BLaER1 treated with 17β-estradiol and CSF1 and Interleukin-3, amounts not matched to agents 10 nM and 100 nM (cell line): ENCODE measurements around the gene MAB21L4.
A peak's percentile ranks its signal among the peaks of the same experiment; 100 is the strongest.

Experiments used
- H3K27ac ChIP-seq, 11 experiments: shearing (Covaris generic); formaldehyde crosslinking; 2 replicates each; pipeline ENCODE4 v1.8.1; 2022
- H3K27me3 ChIP-seq, 11 experiments: shearing (Covaris generic); formaldehyde crosslinking; 2 replicates each; pipeline ENCODE4 v1.8.1; 2022
- H3K36me3 ChIP-seq, 11 experiments: shearing (Covaris generic); formaldehyde crosslinking; 2 replicates each; pipeline ENCODE4 v1.8.1; 2022
- H3K4me1 ChIP-seq, 10 experiments: shearing (Covaris generic); formaldehyde crosslinking; 2 replicates each; pipeline ENCODE4 v1.8.1; 2022
- H3K4me2 ChIP-seq, 11 experiments: shearing (Covaris generic); formaldehyde crosslinking; 2 replicates each; pipeline ENCODE4 v1.8.1; 2022
- H3K4me3 ChIP-seq, 10 experiments: shearing (Covaris generic); formaldehyde crosslinking; 2 replicates each; pipeline ENCODE4 v1.8.1; 2022
- H3K9ac ChIP-seq, 11 experiments: shearing (Covaris generic); formaldehyde crosslinking; 2 replicates each; pipeline ENCODE4 v1.8.1; 2022
- H3K9me3 ChIP-seq, 11 experiments: shearing (Covaris generic); formaldehyde crosslinking; replicated peaks in 1 of 11; 2 replicates each; pipeline ENCODE4 v1.8.1; 2022
- H4K20me1 ChIP-seq, 11 experiments: shearing (Covaris generic); formaldehyde crosslinking; 2 replicates each; pipeline ENCODE4 v1.8.1; 2022
- Cebpa-rat ChIP-seq, 11 experiments: shearing (Covaris generic); IDR thresholded peaks; 2 replicates each; pipeline ENCODE4 v1.8.1; 2022

Gene MAB21L4

DNA sequence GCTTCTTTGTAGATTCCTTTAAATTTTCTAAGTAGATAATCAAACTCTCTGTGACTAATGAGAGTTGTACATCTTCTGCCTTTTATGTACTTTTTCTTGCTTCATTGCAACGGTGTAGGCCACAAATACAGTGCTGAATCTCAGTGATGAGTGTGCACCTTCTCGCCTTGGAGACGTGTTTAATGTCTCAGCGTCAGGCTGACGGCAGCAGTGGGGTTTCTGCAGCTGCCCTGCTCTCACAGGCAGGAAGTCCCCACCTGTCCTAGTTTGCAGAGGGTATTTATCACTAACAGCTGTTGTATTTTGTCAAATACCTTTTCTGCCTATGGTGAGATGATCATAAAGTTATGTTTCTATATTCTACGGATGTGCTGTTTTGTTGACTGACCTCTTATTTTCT lies 14.0 kb downstream of the MAB21L4 start:
- Histone ChIP-seq H3K27me3 (no peaks in the 10 kb centered on the region), H3K9me3 (no peaks in the 10 kb centered on the region), H3K4me2 (peak overlapping the region in 3 of 11 experiments; percentile 36 to 47 (median 39); a peak in 3 of 22 replicates), H3K9ac (no peak overlapping the region), H3K4me1 (peaks cover 24 to 45% (median 37%) of the 10 kb centered on the region in 10 experiments), H3K4me3 (no peak overlapping the region), H4K20me1 (no peaks in the 10 kb centered on the region), H3K27ac (no peak overlapping the region), H3K36me3 (no peaks in the 10 kb centered on the region)
- TF ChIP-seq Cebpa-rat (IDR thresholded peaks at IDR 0.05), result no peak

DNA sequence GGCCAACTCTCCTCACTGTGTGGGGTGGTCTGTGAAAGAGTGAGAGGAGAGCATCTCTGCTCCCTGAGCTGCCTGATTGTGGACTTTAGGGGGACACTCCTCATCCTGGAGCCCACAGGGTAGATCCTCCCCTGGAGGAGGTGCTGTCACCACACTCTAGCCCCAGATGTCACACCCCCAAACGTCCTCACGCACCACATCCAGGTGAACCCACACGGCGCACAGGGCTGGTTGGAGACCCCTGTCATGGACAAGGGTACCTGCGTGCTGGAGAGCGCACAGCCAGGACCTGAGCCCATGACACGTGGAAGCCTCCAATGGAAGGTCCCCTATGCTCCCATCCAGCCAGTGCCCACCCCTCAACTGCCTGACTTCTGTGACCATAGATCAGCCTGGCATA lies 16.9 kb downstream of the MAB21L4 start:
- Histone ChIP-seq H3K27ac (no peak overlapping the region), H4K20me1 (no peaks in the 10 kb centered on the region), H3K4me2 (no peak overlapping the region), H3K4me1 (peaks cover under 1 to 31% (median 23%) of the 10 kb centered on the region in 10 experiments; a peak in 16 of 20 replicates), H3K4me3 (no peak overlapping the region), H3K9ac (no peak overlapping the region), H3K27me3 (no peaks in the 10 kb centered on the region), H3K9me3 (no peaks in the 10 kb centered on the region), H3K36me3 (no peaks in the 10 kb centered on the region)
- TF ChIP-seq Cebpa-rat (IDR thresholded peaks at IDR 0.05), result no peak

DNA sequence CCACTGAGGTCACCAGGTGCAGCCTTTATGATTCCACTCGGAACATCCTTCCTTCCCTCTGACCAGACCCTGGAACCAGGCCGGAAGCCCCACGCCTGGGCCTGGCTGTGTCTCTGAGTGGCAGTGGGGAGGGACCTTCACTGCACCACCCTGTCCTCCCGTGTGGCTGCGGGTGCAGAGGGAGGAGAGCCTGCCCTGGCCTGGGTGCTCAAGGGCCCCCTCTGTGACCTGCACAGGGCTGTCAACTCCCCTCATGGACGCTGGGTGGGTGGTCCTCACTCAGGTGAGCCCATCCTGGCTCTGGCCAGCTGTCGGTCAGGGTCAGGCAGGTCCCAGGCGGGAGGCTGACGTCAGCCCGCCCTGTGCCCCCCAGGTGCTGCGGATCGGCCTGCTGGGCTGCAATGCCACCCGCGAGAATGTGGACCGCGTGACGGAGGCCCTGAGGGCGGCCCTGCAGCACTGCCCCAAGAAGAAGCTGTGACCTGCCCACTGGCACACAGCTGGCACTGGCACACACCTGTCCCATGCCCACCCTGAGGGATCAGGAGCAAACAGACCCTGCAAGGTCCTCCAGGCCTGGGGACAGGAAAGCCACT lies 17.5 kb downstream of the MAB21L4 start:
- Histone ChIP-seq H3K27me3 (no peaks in the 10 kb centered on the region), H3K4me1 (peaks cover 0 to 37% (median 26%) of the 10 kb centered on the region in 10 experiments; a peak in 16 of 20 replicates), H3K9ac (no peak overlapping the region), H3K9me3 (no peaks in the 10 kb centered on the region), H3K4me3 (no peak overlapping the region), H4K20me1 (no peaks in the 10 kb centered on the region), H3K36me3 (no peaks in the 10 kb centered on the region), H3K4me2 (no peak overlapping the region), H3K27ac (no peak overlapping the region)
- no peak for TF ChIP-seq Cebpa-rat (IDR thresholded peaks at IDR 0.05)

DNA sequence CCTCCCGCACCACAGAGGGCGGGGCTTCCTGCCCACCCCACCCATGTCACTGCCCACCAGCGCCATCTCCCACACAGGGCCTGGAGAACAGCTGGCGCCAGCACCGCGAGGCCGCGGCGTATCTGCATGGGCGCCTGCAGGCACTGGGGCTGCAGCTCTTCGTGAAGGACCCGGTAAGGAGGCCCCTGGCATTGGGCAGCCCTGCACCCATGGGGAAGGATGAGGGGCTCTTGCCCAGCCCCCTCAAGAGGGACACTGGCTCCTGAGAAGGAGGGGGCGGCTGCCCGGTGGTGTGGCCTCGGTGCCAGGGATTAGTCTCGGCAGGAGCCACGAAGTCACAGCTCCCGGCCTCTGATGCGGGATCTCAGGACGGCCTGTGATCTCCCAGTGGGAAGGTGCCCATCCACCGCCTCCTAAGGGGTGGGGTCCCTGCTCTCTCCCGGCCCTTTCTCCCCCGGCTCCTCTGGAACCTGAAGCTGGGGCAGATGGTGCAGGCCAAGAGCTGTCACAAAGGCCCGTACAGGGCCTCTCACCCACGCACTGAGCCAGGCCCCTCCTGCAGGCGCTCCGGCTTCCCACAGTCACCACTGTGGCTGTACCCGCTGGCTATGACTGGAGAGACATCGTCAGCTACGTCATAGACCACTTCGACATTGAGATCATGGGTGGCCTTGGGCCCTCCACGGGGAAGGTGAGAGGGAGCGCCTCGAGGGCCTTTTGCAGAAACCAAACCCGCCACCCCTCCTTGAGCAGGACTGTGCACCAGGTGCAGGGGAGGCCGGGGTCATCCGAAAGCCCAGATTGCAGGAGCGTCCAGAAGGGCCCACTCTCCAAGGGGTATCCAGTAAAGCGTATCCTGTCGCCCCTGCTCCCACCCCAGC lies 18.3 kb downstream of the MAB21L4 start:
- Histone ChIP-seq H3K4me3 (no peak overlapping the region), H4K20me1 (peaks cover 0 to 4% (median 0%) of the 10 kb centered on the region in 11 experiments; a peak in 1 of 22 replicates), H3K4me1 (peaks cover 0 to 38% (median 27%) of the 10 kb centered on the region in 10 experiments; a peak in 16 of 20 replicates), H3K9ac (no peak overlapping the region), H3K36me3 (no peaks in the 10 kb centered on the region), H3K27ac (no peak overlapping the region), H3K4me2 (peak overlapping the region in 8 of 11 experiments; percentile 31 to 66 (median 55); a peak in 15 of 22 replicates), H3K9me3 (no peaks in the 10 kb centered on the region), H3K27me3 (no peaks in the 10 kb centered on the region)
- TF ChIP-seq Cebpa-rat (IDR thresholded peaks at IDR 0.05), result no peak

DNA sequence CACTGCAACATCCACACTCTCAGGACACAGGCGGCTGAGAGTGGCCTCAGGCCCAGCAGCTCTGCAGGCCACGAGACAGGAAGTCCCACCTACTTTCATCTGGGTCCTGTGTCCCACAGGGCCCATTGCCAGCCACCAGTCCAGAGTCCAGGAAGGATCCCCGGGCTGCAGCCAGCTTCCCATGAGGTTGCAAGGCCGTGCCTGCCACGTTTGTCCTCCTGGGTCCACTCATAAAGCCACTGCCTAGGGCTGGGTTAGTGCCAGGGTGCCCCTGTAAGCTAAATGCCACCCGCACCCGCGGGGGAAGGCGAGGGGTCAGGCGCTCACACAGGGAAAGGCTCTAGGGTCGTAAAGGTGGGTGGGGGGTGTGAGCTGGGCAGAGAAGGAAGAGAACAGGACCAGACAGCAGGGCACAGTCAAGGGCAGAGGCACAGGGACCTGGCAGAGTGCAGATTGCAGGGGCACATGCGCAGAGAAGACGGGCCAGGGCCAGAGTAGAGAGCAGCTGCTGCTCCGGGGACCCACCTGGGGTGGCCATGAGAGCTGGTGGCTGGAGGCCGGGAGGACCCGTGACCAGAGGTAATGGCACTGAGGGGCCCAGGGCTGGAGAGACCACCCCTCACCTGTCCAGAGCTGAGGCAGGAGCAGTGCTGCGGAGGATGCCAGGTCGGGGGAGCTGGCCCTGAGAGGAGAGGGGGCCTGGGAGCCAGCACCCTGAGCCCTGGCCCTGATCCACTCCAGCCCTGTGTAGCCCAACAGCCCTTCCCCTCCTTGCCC lies 19.3 kb downstream of the MAB21L4 start:
- peak overlapping the region in 8 of 11 experiments; percentile 31 to 66 (median 55); a peak in 15 of 22 replicates for H3K4me2 ChIP-seq
- peaks cover 0 to 8% (median 0%) of the 10 kb centered on the region in 11 experiments; a peak in 2 of 22 replicates for H4K20me1 ChIP-seq
- TF ChIP-seq Cebpa-rat (IDR thresholded peaks at IDR 0.05), result no peak
- no peaks in the 10 kb centered on the region for H3K36me3 ChIP-seq
- no peaks in the 10 kb centered on the region for H3K27me3 ChIP-seq
- peaks cover 0 to 34% (median 25%) of the 10 kb centered on the region in 10 experiments; a peak in 16 of 20 replicates for H3K4me1 ChIP-seq
- no peak overlapping the region for H3K4me3 ChIP-seq
- peak overlapping the region in 2 of 11 experiments; percentile 31 to 46; a peak in 3 of 22 replicates for H3K9ac ChIP-seq
- H3K27ac ChIP-seq, result no peak overlapping the region
- H3K9me3 ChIP-seq, result no peaks in the 10 kb centered on the region

DNA sequence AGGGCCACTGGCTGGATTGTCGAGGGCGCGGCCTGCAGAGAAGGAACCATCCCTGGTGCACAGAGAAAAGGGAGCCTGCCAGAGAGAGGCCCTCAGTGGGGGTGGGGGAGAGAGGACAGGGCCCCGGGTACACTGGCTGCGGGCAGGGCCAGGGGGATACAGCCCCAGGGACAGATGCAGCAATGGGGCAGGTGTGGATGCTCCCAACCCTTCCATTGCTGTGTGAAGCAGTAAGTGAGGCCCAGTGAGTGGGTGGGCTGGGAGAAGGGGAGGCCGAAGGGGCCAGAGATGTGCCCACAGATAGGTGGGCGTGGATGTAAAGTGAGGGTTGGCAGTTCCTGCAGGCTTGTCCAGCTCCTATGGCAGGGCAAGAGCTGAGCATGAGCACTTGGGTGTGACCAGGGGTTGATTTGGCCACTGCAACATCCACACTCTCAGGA lies 19.9 kb downstream of the MAB21L4 start:
- Histone ChIP-seq H3K9ac (no peak overlapping the region), H3K9me3 (no peaks in the 10 kb centered on the region), H3K4me1 (peaks cover 0 to 30% (median 20%) of the 10 kb centered on the region in 10 experiments; a peak in 15 of 20 replicates), H3K4me2 (peak overlapping the region in 7 of 11 experiments; percentile 31 to 66 (median 57); a peak in 11 of 22 replicates), H3K4me3 (no peak overlapping the region), H4K20me1 (peaks cover 0 to 8% (median 0%) of the 10 kb centered on the region in 11 experiments; a peak in 2 of 22 replicates), H3K27me3 (no peaks in the 10 kb centered on the region), H3K36me3 (no peaks in the 10 kb centered on the region), H3K27ac (no peak overlapping the region)
- no peak for TF ChIP-seq Cebpa-rat (IDR thresholded peaks at IDR 0.05)

DNA sequence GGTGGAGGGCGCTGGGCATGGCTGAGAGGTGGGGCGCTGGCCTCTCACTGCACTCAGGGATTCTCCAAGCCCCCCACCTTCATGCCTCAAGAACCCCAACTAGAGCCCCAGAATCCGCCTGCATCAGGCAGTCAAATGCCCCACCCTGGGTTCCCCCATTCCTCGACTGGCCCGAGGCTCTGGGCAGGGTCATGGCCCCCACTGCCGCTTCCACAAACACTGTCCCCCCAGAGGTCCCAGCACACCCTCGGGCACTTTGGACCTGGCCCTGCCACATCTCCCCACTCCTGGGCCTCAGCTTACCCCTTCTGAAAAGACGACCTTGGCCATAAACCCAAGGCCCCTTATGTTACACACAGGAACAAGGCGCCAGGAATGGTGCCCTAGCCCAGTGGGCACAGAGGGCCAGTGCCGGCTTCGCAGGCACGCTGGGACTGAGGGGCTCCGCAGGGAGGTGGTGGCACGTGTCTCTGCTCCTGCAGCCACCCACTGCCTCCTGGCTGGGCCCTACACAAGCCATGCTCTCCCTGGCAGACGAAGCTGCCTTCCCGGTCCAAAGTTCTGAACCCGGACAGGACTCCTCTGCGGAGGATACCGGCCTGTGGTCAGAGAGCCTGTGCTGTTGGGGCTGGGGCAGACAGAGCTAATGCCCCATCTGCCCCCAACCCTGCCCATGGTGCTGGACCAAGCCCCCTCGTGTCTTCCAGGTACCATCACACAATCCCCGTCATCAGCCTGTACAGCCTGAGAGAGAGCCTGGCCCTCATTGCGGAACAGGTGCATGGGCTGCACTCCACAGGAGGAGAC lies 20.5 kb downstream of the MAB21L4 start:
- H3K27me3 ChIP-seq, result no peaks in the 10 kb centered on the region
- H3K4me2 ChIP-seq, result no peak overlapping the region
- H3K27ac ChIP-seq, result no peak overlapping the region
- H3K4me1 ChIP-seq, result peaks cover 0 to 30% (median 20%) of the 10 kb centered on the region in 10 experiments; a peak in 15 of 20 replicates
- H3K4me3 ChIP-seq, result no peak overlapping the region
- no peak overlapping the region for H3K9ac ChIP-seq
- H4K20me1 ChIP-seq, result peaks cover 0 to 8% (median 0%) of the 10 kb centered on the region in 11 experiments; a peak in 2 of 22 replicates
- H3K9me3 ChIP-seq, result no peaks in the 10 kb centered on the region
- H3K36me3 ChIP-seq, result no peaks in the 10 kb centered on the region
- no peak for TF ChIP-seq Cebpa-rat (IDR thresholded peaks at IDR 0.05)

DNA sequence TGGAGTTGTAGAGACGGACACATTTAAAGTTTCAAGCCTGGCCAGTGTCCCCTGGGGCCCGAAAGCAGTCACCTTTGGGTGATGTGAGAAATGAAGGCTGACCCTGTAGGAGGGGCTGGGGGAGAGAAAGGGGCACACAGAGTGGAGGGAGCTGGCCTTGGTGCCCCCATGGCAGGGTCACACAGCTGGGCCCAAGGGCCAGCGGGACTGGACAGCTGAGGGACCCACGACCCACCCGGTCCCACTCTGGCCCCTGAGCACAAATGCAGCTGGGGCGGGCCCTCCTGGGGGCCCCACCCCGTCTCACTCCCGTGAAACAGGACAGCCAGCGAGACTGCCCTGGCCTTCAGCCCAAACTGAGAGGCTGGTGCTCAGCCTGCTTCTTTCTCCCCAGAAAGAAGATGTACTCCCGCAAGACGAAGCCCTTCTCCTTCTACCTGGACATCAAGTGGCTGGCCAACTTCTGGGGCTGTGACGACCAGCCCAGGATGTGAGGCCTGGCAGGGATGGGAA lies 21.2 kb downstream of the MAB21L4 start:
- H3K9me3 ChIP-seq, result no peaks in the 10 kb centered on the region
- no peak overlapping the region for H3K4me3 ChIP-seq
- no peak overlapping the region for H3K9ac ChIP-seq
- H3K27ac ChIP-seq, result no peak overlapping the region
- no peaks in the 10 kb centered on the region for H3K27me3 ChIP-seq
- no peak overlapping the region for H3K4me2 ChIP-seq
- H3K36me3 ChIP-seq, result no peaks in the 10 kb centered on the region
- H4K20me1 ChIP-seq, result peaks cover 0 to 8% (median 0%) of the 10 kb centered on the region in 11 experiments; a peak in 2 of 22 replicates
- TF ChIP-seq Cebpa-rat (IDR thresholded peaks at IDR 0.05), result no peak
- peaks cover 0 to 30% (median 20%) of the 10 kb centered on the region in 10 experiments; a peak in 15 of 20 replicates for H3K4me1 ChIP-seq
